Breast epithelium (tissue), 3 donors: ENCODE data around the gene PRKAA2.

Source experiments
- CTCF ChIP-seq, 3 donors: fragments of 450-650 bp; IDR thresholded peaks; one replicate each; pipeline ENCODE4 v1.5.1; 2016 to 2017; ENCODE audit warnings: antibody characterized with exemption in 3 of 3, mild to moderate bottlenecking in 3 of 3, moderate library complexity in 3 of 3
- POLR2A ChIP-seq: fragments of 450-650 bp; IDR thresholded peaks from one replicate; pipeline ENCODE4 v1.6.1; 2016; ENCODE audit warnings: antibody characterized with exemption, mild to moderate bottlenecking, moderate library complexity
- POLR2AphosphoS5 ChIP-seq, 3 donors: sonication (generic); formaldehyde crosslinking; IDR thresholded peaks; one replicate each; pipeline ENCODE4 v1.6.1; 2017; ENCODE audit warnings: antibody characterized with exemption in 3 of 3

GRCh38 chr1:56630786-56631185 lies 14.3 kb upstream of the PRKAA2 start:
- no peak for TF ChIP-seq CTCF (IDR thresholded peaks at IDR 0.05)
- TF ChIP-seq POLR2A = no peak
- no peak for TF ChIP-seq POLR2AphosphoS5 (IDR thresholded peaks at IDR 0.05)
